Suprapubic skin (tissue), 4 donors: ENCODE data around the gene ELK1.

Source experiments
- EP300 ChIP-seq: sonication (generic); formaldehyde crosslinking; IDR thresholded peaks from one replicate; pipeline ENCODE4 v1.6.1; 2017; ENCODE audit warnings: antibody characterized with exemption
- POLR2A ChIP-seq, 2 donors: fragments of 450-650 bp; IDR thresholded peaks; one replicate each; pipeline ENCODE4 v1.6.1; 2017; ENCODE audit warnings: antibody characterized with exemption in 2 of 2, mild to moderate bottlenecking in 2 of 2, moderate library complexity in 2 of 2
- POLR2AphosphoS5 ChIP-seq, 3 donors: sonication (generic); formaldehyde crosslinking; IDR thresholded peaks; one replicate each; pipeline ENCODE4 v1.6.1; 2017; ENCODE audit warnings: antibody characterized with exemption in 3 of 3
- TF ChIP-seq, protein P1 (sequence below), 2 donors: fragments of 200-600 bp in 1 of 2; fragments of 450-650 bp in 1 of 2; sonication (generic) in 1 of 2; IDR thresholded peaks; one replicate each; pipeline ENCODE4 v1.5.1; 2016 to 2019; ENCODE audit warnings: antibody characterized with exemption in 2 of 2, mild to moderate bottlenecking in 1 of 2, moderate library complexity in 1 of 2

DNA sequence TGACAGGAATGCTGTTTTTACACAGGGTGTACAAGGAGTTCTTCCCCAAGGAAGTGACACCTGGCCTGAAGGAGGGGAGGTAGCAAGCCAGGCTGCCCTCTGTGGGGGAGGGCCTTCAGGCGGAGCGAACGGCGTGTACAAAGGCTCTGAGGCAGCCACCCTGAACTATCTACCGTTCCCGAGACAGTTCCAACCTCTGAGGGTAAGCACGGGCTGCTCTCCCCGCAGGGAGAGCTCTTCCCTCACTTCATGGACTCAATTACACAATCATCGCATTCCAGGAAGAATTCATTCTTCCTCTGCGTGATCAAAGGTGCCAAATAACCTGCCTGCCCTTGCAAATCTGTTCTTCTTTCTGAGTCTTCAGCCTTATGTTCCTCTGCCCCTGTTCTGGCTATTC is 4.8 kb downstream of the ELK1 start:
- TF ChIP-seq, protein P1, sequence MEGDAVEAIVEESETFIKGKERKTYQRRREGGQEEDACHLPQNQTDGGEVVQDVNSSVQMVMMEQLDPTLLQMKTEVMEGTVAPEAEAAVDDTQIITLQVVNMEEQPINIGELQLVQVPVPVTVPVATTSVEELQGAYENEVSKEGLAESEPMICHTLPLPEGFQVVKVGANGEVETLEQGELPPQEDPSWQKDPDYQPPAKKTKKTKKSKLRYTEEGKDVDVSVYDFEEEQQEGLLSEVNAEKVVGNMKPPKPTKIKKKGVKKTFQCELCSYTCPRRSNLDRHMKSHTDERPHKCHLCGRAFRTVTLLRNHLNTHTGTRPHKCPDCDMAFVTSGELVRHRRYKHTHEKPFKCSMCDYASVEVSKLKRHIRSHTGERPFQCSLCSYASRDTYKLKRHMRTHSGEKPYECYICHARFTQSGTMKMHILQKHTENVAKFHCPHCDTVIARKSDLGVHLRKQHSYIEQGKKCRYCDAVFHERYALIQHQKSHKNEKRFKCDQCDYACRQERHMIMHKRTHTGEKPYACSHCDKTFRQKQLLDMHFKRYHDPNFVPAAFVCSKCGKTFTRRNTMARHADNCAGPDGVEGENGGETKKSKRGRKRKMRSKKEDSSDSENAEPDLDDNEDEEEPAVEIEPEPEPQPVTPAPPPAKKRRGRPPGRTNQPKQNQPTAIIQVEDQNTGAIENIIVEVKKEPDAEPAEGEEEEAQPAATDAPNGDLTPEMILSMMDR (IDR thresholded peaks at IDR 0.05): no peak
- TF ChIP-seq POLR2AphosphoS5 (IDR thresholded peaks at IDR 0.05): no peak
- TF ChIP-seq POLR2A (IDR thresholded peaks at IDR 0.05): no peak
- no peak for TF ChIP-seq EP300
